Raji (cell line): Measurements from ENCODE around the gene MLIP.

Source experiments
- POLR2A ChIP-seq: IDR thresholded peaks from 2 replicates; pipeline ENCODE4 v1.6.1; 2011; ENCODE audit warnings: low read depth, low read length, control low read depth; ENCODE audit not compliant: insufficient read depth

The MLIP gene

DNA sequence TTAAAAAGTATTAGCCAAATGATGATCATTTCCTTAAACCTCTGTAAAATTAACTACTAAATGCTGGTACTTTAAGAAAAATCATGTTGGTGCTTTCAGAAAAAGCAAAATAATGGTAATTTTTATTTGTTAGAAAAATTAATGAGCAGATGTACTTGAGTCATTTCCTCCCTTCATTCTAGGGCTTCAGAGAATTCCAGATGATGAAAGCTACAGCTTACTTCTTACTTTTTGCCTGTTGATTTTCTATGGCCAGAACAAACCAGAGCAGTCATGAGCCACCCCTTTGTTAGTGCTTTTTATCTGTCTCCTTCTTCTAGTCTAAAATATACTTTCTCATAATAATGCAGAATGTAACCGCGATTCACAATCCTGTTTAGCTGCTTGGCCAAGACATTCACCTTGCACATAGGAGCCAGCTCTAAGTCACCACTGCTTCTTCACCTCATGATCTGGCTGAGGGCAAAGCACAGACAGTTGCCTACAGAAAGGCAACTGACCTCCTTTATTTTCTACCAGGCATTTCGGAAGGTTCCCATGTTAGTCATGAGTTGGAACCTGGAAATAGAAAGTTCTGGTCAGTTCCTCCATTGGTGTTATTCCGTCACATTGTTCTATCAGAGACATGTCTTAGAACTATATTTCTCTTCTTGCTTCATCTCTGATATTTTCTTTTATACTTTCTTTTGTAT lies 153.5 kb downstream of the MLIP start:
- no peak for TF ChIP-seq POLR2A

GRCh38 chr6:54266400-54266923 lies 155.2 kb downstream of the MLIP start:
- no peak for TF ChIP-seq POLR2A

GRCh38 chr6:54267798-54268197 lies 156.6 kb downstream of the MLIP start:
- no peak for TF ChIP-seq POLR2A

DNA sequence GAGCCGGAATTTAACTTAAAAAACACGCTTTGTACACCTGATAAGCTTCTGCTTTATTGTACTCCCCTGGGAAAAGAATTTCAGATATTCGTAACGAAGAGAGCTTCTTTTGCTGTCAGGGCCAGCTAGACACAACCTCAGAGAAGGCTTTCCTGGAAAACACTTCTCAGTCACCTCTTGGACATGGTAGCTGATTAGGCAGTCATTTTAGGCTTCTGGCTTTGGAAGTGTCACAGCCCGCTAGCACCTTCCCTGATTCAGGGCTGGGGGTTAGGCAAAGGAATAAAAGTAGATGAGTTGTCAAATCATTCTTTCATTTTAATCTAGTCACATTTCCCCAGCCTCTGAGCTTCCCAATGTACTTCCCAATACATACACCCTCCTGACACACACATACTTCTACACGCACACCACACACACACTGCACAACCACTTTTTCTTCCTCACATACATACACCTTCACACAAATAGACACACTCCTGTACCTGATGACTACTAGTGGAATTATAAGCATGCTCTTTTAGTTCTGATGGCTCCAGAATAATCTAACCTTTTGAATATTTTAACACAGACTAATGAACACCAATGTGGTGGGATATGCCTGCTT lies 162.1 kb downstream of the MLIP start:
- TF ChIP-seq POLR2A: no peak

GRCh38 chr6:54274383-54274782 lies 163.1 kb downstream of the MLIP start:
- no peak for TF ChIP-seq POLR2A

GRCh38 chr6:54282186-54282585 lies 170.9 kb downstream of the MLIP start:
- TF ChIP-seq POLR2A: no peak

GRCh38 chr6:54284161-54284860 lies 173.1 kb downstream of the MLIP start:
- TF ChIP-seq POLR2A: no peak

DNA sequence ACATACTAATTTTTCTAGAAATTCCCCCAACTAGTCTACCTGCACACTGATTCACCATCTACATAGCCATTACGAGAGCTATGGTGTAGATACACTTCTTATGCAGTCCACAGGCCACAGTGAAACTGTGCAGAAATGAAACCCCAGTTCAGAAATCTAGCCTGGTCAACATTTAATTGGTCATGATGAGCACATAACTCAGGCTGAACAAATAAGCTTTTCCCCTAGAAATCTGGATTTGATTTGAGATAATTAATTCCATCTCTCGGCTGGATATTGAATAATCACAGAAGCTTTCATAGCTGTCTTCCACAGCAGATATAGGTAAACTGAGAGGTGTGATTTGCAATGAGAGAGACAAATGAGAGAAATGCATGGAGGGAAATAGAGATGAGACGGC lies 174.4 kb downstream of the MLIP start:
- TF ChIP-seq POLR2A: no peak

GRCh38 chr6:54286141-54286540 lies 174.9 kb downstream of the MLIP start:
- TF ChIP-seq POLR2A: no peak

- TF ChIP-seq POLR2A: no peak
These were observed 177.2 kb downstream of the MLIP start for GRCh38 chr6:54288474-54288873.

DNA sequence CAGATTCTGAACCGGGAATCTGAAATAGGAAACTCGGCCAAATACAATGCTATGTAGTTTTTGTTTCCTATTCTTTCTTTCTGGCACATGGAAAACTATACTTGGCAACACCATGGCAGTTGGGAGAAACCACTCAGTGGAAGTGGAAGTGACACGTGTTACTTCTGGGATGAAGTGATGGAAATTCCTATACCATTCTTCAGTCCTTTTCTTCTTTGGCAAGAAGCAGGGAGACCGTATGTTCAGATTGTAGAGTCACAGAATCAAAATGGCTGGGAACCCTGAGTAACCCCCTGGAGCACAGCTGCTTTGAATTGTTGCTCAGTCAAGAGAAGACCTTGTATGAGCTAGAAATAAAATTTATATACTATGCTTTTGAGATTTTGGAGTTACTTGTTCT lies 178.2 kb downstream of the MLIP start:
- TF ChIP-seq POLR2A: no peak

DNA sequence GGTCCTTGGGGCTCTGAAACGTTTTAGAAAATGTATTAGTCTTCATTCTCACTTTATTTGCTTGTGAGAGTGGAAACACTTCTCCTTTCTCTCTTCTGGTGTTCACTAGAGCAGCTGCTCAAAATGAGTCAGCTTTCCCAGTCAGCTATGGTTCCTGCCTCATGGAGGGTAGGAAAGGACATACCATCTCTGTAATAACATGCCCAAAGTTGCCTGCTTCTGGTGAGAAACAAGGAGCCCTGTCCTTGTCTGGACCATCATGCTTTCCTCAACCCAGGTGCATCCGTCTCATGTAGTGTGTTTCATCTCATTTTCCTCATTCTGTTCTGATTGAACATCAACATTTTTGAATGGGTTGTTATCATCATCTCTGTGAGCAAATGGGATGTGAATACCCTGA lies 179.9 kb downstream of the MLIP start:
- no peak for TF ChIP-seq POLR2A

- TF ChIP-seq POLR2A: no peak
These were observed 180.5 kb downstream of the MLIP start for GRCh38 chr6:54291738-54292137.

DNA sequence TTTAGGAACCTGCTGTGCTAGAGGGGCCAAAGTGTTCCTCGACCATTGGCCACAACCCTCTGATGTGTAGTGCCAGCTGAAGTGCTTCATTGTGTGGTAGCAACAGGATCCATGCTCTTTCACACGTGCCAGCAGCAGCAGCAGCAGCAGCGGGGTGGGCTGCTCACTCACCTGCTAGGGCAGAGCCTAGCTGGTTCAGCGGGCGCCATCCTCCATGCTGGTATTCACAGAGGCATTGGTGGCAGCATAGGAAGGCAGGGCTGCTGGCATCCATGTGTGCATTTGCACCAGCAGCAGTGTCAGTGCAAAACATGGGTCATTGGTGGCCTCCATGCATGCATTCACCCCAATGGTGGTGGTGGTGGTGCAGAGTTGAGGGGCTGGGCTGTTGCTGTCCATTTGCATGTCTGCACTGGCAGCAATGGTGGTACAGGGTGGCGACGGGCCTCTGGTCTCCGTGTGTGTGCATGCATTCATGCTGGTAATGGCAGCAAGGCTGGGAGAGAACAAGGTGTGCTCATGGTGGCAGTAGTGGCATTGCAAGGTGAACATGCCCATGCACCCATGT lies 183.8 kb downstream of the MLIP start:
- TF ChIP-seq POLR2A: no peak

- TF ChIP-seq POLR2A: no peak
These were observed 188.5 kb downstream of the MLIP start for GRCh38 chr6:54299542-54300269.
